Smooth muscle cell (in vitro differentiated cells): ENCODE results near the gene COG1. TPM values are rescaled to one million over a fixed set of nuclear protein-coding genes. Genes with fewer than 3 reads are reported as not detected.

Source experiments
- DNase-seq: peaks from one replicate; lab custom pipeline; 2025; ENCODE audit not compliant: unreplicated experiment; lab: John Stamatoyannopoulos, UW
- H2AFZ ChIP-seq: fragments of 200-600 bp; sonication (generic); 2 replicates; pipeline ENCODE4 v1.6.0; 2016; ENCODE audit warnings: antibody characterized with exemption, low read depth, mild to moderate bottlenecking
- H3F3A ChIP-seq: fragments of 200-600 bp; sonication (generic); 2 replicates; pipeline ENCODE4 v1.6.0; 2017; ENCODE audit warnings: antibody characterized with exemption, low read depth
- H3K27ac ChIP-seq: fragments of 200-600 bp; sonication (generic); 2 replicates; pipeline ENCODE4 v1.5.1; 2016; ENCODE audit warnings: low read depth, mild to moderate bottlenecking
- H3K27me3 ChIP-seq: fragments of 200-600 bp; sonication (generic); 2 replicates; pipeline ENCODE4 v1.6.1; 2016; ENCODE audit warnings: low read depth, mild to moderate bottlenecking
- H3K36me3 ChIP-seq: fragments of 200-600 bp; sonication (generic); 2 replicates; pipeline ENCODE4 v1.5.1; 2016; ENCODE audit warnings: low read depth
- H3K4me1 ChIP-seq: fragments of 200-600 bp; sonication (generic); 2 replicates; pipeline ENCODE4 v1.5.1; 2016; ENCODE audit warnings: low read depth
- H3K4me2 ChIP-seq: fragments of 200-600 bp; sonication (generic); 2 replicates; pipeline ENCODE4 v1.6.0; 2016; ENCODE audit warnings: mild to moderate bottlenecking
- H3K4me3 ChIP-seq: fragments of 200-600 bp; sonication (generic); 2 replicates; pipeline ENCODE4 v1.5.1; 2016; ENCODE audit warnings: mild to moderate bottlenecking
- H3K79me2 ChIP-seq: fragments of 200-600 bp; sonication (generic); 2 replicates; pipeline ENCODE4 v1.6.0; 2016; ENCODE audit warnings: low read depth, mild to moderate bottlenecking
- H3K9ac ChIP-seq: fragments of 200-600 bp; sonication (generic); 2 replicates; pipeline ENCODE4 v1.6.0; 2016; ENCODE audit warnings: low read depth
- H3K9me3 ChIP-seq: fragments of 200-600 bp; sonication (generic); replicated peaks from 2 replicates; pipeline ENCODE4 v1.5.1; 2016; ENCODE audit warnings: low read depth
- H4K20me1 ChIP-seq: fragments of 200-600 bp; sonication (generic); 2 replicates; pipeline ENCODE4 v1.6.0; 2016; ENCODE audit warnings: low read depth
- WGBS: methylation state at CpG from one replicate; pipeline ENCODE4 v1.1.7; 2016; ENCODE audit warnings: low lambda C conversion rate; 5-methylcytosine and 5-hydroxymethylcytosine counted together
- polyA plus RNA-seq: library from polyadenylated mRNA; unstranded; fragments of >200 nt; fragmentation: Nextera tagmentation; extraction: Ambion mirVana; gene quantifications from 2 replicates; pipeline ENCODE4 v1.2.1, GENCODE V29; 2016
- total RNA-seq: library from RNA; depleted of rRNA; stranded (reverse); fragments of >200 nt; gene quantifications from 2 replicates; pipeline ENCODE4 v1.2.3, GENCODE V29; 2014
- TF ChIP-seq, protein P1 (sequence below): fragments of 200-600 bp; sonication (generic); IDR thresholded peaks from 2 replicates; pipeline ENCODE4 v1.5.1; 2017; ENCODE audit warnings: borderline replicate concordance, mild to moderate bottlenecking, antibody characterized with exemption; ENCODE audit not compliant: insufficient read depth, poor library complexity, severe bottlenecking

Gene COG1
- total and polyA plus RNA-seq, 2 experiments from 2014 or later: 29.4 to 37.8 TPM

DNA sequence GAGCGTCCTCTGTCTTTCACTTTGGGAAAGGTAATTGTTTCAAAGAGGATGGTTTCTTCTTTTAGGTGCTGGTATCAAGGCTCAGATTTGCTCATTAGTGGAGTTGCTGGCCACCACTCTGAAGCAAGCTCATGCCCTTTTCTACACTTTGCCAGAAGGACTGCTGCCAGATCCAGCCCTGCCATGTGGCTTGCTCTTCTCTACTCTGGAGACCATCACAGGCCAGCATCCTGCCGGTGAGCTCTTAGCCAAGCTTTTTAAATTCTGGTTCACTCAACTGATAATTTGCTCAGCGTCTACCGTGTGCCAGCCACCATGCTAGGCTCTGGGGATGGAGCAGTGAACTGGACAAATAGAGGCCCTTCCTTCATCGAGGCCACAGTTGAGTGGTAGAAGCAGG, 4.3 kb downstream of the COG1 start:
- Histone ChIP-seq H2AFZ (no peak overlapping the region), H3K4me3 (no peak overlapping the region), H3K36me3 (peaks cover 19% of the 10 kb centered on the region), H3K27ac (no peak overlapping the region), H3K9ac (no peak overlapping the region), H3K9me3 (no peaks in the 10 kb centered on the region), H3K4me2 (no peak overlapping the region), H3K4me1 (peaks cover 5% of the 10 kb centered on the region), H4K20me1 (peaks cover 24% of the 10 kb centered on the region), H3F3A (no peaks in the 10 kb centered on the region), H3K27me3 (no peaks in the 10 kb centered on the region), H3K79me2 (peaks cover 17% of the 10 kb centered on the region)
- no peak for DNase-seq
- 89% methylated on average over 5 of the region's 5 CpGs for WGBS
- TF ChIP-seq, protein P1, sequence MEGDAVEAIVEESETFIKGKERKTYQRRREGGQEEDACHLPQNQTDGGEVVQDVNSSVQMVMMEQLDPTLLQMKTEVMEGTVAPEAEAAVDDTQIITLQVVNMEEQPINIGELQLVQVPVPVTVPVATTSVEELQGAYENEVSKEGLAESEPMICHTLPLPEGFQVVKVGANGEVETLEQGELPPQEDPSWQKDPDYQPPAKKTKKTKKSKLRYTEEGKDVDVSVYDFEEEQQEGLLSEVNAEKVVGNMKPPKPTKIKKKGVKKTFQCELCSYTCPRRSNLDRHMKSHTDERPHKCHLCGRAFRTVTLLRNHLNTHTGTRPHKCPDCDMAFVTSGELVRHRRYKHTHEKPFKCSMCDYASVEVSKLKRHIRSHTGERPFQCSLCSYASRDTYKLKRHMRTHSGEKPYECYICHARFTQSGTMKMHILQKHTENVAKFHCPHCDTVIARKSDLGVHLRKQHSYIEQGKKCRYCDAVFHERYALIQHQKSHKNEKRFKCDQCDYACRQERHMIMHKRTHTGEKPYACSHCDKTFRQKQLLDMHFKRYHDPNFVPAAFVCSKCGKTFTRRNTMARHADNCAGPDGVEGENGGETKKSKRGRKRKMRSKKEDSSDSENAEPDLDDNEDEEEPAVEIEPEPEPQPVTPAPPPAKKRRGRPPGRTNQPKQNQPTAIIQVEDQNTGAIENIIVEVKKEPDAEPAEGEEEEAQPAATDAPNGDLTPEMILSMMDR: no peak

GRCh38 chr17:73198201-73198929, 5.5 kb downstream of the COG1 start:
- Histone ChIP-seq H3K36me3 (peaks cover 22% of the 10 kb centered on the region), H4K20me1 (peaks cover 28% of the 10 kb centered on the region), H3K4me2 (no peak overlapping the region), H2AFZ (no peak overlapping the region), H3K9me3 (no peaks in the 10 kb centered on the region), H3K27ac (no peak overlapping the region), H3F3A (no peaks in the 10 kb centered on the region), H3K9ac (no peak overlapping the region), H3K27me3 (no peaks in the 10 kb centered on the region), H3K4me3 (no peak overlapping the region), H3K79me2 (peaks cover 15% of the 10 kb centered on the region), H3K4me1 (peaks cover 5% of the 10 kb centered on the region)
- TF ChIP-seq, protein P1: no peak
- no peak for DNase-seq
- WGBS: 93% methylated on average over 9 of the region's 9 CpGs

DNA sequence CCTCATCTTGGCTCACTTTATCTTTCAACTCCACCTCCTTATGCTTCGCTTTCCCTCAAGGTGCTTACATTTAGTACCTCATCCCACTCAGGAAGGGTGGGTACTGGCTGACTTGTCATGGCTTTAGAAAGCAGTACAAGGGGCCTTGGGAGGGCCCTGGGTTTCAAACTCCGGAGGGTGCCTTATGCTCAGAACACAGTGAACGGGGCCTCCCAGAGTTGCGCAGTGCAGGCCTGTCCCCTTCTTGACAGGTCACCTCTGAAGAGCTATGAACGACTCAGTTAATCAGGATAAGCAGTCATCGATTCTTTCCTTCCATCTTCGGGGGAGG, 6.0 kb downstream of the COG1 start:
- H4K20me1 ChIP-seq: peaks cover 28% of the 10 kb centered on the region
- no peak overlapping the region for H2AFZ ChIP-seq
- WGBS: 96% methylated on average over 7 of the region's 7 CpGs
- H3K4me2 ChIP-seq: no peak overlapping the region
- no peaks in the 10 kb centered on the region for H3K9me3 ChIP-seq
- no peaks in the 10 kb centered on the region for H3K27me3 ChIP-seq
- peaks cover 28% of the 10 kb centered on the region for H3K36me3 ChIP-seq
- H3F3A ChIP-seq: no peaks in the 10 kb centered on the region
- peaks cover 10% of the 10 kb centered on the region for H3K79me2 ChIP-seq
- no peak overlapping the region for H3K27ac ChIP-seq
- TF ChIP-seq, protein P1: no peak
- H3K4me3 ChIP-seq: no peak overlapping the region
- DNase-seq: no peak
- peaks cover under 1% of the 10 kb centered on the region for H3K4me1 ChIP-seq
- no peak overlapping the region for H3K9ac ChIP-seq

GRCh38 chr17:73199751-73200317, 7.0 kb downstream of the COG1 start:
- no peak overlapping the region for H3K27ac ChIP-seq
- H3K79me2 ChIP-seq: peaks cover 3% of the 10 kb centered on the region
- H3K4me3 ChIP-seq: no peak overlapping the region
- H3K27me3 ChIP-seq: no peaks in the 10 kb centered on the region
- H3K36me3 ChIP-seq: peaks cover 28% of the 10 kb centered on the region
- no peaks in the 10 kb centered on the region for H3K4me1 ChIP-seq
- TF ChIP-seq, protein P1: no peak
- 98% methylated on average over 8 of the region's 8 CpGs for WGBS
- H4K20me1 ChIP-seq: peaks cover 28% of the 10 kb centered on the region
- no peak overlapping the region for H2AFZ ChIP-seq
- no peak for DNase-seq
- H3K9ac ChIP-seq: no peak overlapping the region
- H3K4me2 ChIP-seq: no peak overlapping the region
- no peaks in the 10 kb centered on the region for H3F3A ChIP-seq
- no peaks in the 10 kb centered on the region for H3K9me3 ChIP-seq
